Measurements from ENCODE around the gene TNK2.
"Not testable (repeated sequence)": the region's sequence is repeated elsewhere in the genome, so short reads cannot be mapped to it uniquely, and the experiment has no call there.

TNK2 gene

GRCh38 chr3:195916991-195917390, 8.6 kb upstream of the TNK2 start:
- DNase-seq (ENCODE audit: low spot score), result no peak

GRCh38 chr3:195916291-195916690, 7.9 kb upstream of the TNK2 start:
- no peak for DNase-seq (ENCODE audit: low spot score)

GRCh38 chr3:195914648-195915473, 6.5 kb upstream of the TNK2 start:
- peak; percentile 99 for DNase-seq (ENCODE audit: low spot score)

GRCh38 chr3:195914146-195914545, 5.8 kb upstream of the TNK2 start:
- DNase-seq (ENCODE audit: low spot score), result not testable (repeated sequence)

- no peak for DNase-seq (ENCODE audit: low spot score)
Observed at GRCh38 chr3:195913382-195913781, 5.0 kb upstream of the TNK2 start.

- DNase-seq (ENCODE audit: low spot score), result no peak
Observed at GRCh38 chr3:195911946-195912270, 3.6 kb upstream of the TNK2 start.

GRCh38 chr3:195911041-195911945, 2.9 kb upstream of the TNK2 start:
- no peak for DNase-seq (ENCODE audit: low spot score)

- DNase-seq (ENCODE audit: low spot score), result no peak
Observed at GRCh38 chr3:195910499-195910845, 2.1 kb upstream of the TNK2 start.

GRCh38 chr3:195909644-195910498, 1.5 kb upstream of the TNK2 start:
- DNase-seq (ENCODE audit: low spot score), result peak; percentile 96

GRCh38 chr3:195908694-195909581, 587 bp upstream of the TNK2 start:
- DNase-seq (ENCODE audit: low spot score), result no peak

GRCh38 chr3:195907684-195907933, 742 bp downstream of the TNK2 start:
- no peak for DNase-seq (ENCODE audit: low spot score)

- no peak for DNase-seq (ENCODE audit: low spot score)
Observed at GRCh38 chr3:195906865-195907683, 1.3 kb downstream of the TNK2 start.

- DNase-seq (ENCODE audit: low spot score), result no peak
Observed at GRCh38 chr3:195905970-195906864, 2.1 kb downstream of the TNK2 start.

GRCh38 chr3:195904368-195904767, 4.0 kb downstream of the TNK2 start:
- DNase-seq (ENCODE audit: low spot score), result no peak

- DNase-seq (ENCODE audit: low spot score), result no peak
Observed at GRCh38 chr3:195903950-195904290, 4.4 kb downstream of the TNK2 start.

- not testable (repeated sequence) for DNase-seq (ENCODE audit: low spot score)
Observed at GRCh38 chr3:195902634-195903033, 5.7 kb downstream of the TNK2 start.

- DNase-seq (ENCODE audit: low spot score), result not testable (repeated sequence)
Observed at GRCh38 chr3:195901836-195902585, 6.3 kb downstream of the TNK2 start.

- DNase-seq (ENCODE audit: low spot score), result peak; percentile 98
Observed at GRCh38 chr3:195900436-195901355, 7.7 kb downstream of the TNK2 start.

All from COLO829 (cell line).